Measurements from ENCODE around the gene ZSWIM6. TPM values are rescaled to one million over a fixed set of nuclear protein-coding genes. Genes with fewer than 3 reads are reported as not detected.

The ZSWIM6 gene
- total RNA-seq, 4 donors from 2014 or later = 9.2 to 15.3 (median 11.9) TPM

GRCh38 chr5:61370506-61370905, 38.4 kb downstream of the ZSWIM6 start:
- TF ChIP-seq CTCF (IDR thresholded peaks at IDR 0.05; ENCODE audit: low read depth) = no peak

- TF ChIP-seq CTCF (IDR thresholded peaks at IDR 0.05; ENCODE audit: low read depth) = no peak
Observed at GRCh38 chr5:61371474-61371873, 39.4 kb downstream of the ZSWIM6 start.

GRCh38 chr5:61379677-61380076, 47.6 kb downstream of the ZSWIM6 start:
- TF ChIP-seq CTCF (IDR thresholded peaks at IDR 0.05; ENCODE audit: low read depth) = no peak

GRCh38 chr5:61381968-61382367, 49.9 kb downstream of the ZSWIM6 start:
- TF ChIP-seq CTCF (IDR thresholded peaks at IDR 0.05; ENCODE audit: low read depth) = no peak

GRCh38 chr5:61385627-61386026, 53.6 kb downstream of the ZSWIM6 start:
- TF ChIP-seq CTCF (IDR thresholded peaks at IDR 0.05; ENCODE audit: low read depth) = no peak

- TF ChIP-seq CTCF (IDR thresholded peaks at IDR 0.05; ENCODE audit: low read depth) = no peak
Observed at GRCh38 chr5:61386045-61386800, 54.2 kb downstream of the ZSWIM6 start.

GRCh38 chr5:61389609-61390008, 57.6 kb downstream of the ZSWIM6 start:
- no peak for TF ChIP-seq CTCF (IDR thresholded peaks at IDR 0.05; ENCODE audit: low read depth)
